ENCODE results near the gene DDX17.
A peak's percentile ranks its signal among the peaks of the same experiment; 100 is the strongest.

- TF ChIP-seq, protein P1, sequence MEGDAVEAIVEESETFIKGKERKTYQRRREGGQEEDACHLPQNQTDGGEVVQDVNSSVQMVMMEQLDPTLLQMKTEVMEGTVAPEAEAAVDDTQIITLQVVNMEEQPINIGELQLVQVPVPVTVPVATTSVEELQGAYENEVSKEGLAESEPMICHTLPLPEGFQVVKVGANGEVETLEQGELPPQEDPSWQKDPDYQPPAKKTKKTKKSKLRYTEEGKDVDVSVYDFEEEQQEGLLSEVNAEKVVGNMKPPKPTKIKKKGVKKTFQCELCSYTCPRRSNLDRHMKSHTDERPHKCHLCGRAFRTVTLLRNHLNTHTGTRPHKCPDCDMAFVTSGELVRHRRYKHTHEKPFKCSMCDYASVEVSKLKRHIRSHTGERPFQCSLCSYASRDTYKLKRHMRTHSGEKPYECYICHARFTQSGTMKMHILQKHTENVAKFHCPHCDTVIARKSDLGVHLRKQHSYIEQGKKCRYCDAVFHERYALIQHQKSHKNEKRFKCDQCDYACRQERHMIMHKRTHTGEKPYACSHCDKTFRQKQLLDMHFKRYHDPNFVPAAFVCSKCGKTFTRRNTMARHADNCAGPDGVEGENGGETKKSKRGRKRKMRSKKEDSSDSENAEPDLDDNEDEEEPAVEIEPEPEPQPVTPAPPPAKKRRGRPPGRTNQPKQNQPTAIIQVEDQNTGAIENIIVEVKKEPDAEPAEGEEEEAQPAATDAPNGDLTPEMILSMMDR (IDR thresholded peaks at IDR 0.05) = no peak
- TF ChIP-seq POLR2A (IDR thresholded peaks at IDR 0.05) = peak; percentile 69 to 84
Measured at GRCh38 chr22:38506118-38506962, at the start of gene DDX17.
